HG03439 (cell line): ENCODE measurements around the gene MEGF11.
"Not testable (repeated sequence)": the region's sequence is repeated elsewhere in the genome, so short reads cannot be mapped to it uniquely, and the experiment has no call there.

Experiments used
- ATAC-seq: cut with Tn5 transposase; IDR thresholded peaks from one replicate; pipeline ENCODE4 v1.9.1; 2021; ENCODE audit warnings: mild to moderate bottlenecking, moderate library complexity; ENCODE audit not compliant: unreplicated experiment

Gene MEGF11

GRCh38 chr15:65981837-65982626 is 271.5 kb downstream of the MEGF11 start:
- ATAC-seq, result no peak

DNA sequence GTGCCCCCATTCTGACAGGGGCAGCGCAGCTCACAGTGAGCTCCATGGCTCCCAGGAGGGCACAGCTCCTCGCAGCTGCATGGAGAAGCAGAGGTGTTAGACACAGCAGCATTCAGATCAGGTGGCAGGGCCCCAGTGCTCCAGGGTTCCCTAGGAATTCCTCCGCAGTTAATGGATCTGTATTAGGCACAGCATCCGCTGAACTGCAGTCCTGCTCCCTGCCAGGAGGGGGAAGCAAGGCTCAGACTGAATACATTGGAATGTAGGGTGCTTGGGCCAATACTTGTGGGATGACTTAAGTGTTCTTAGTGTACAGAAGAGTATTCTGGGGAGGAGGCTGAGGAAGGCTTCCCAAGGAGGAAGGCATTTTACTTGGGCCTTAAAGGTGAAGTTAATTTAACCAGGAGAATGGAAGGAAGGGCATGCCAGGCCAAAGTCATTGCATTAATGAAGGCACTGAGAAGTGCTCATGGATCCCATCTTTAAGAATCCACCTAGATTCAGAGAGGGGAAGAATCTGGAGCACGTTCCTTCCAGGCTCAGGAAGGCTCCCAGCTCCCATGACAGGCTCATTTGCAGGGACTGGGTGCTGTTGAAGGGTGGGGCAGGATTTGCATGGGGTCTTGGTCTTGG is 272.6 kb downstream of the MEGF11 start:
- ATAC-seq, result no peak

DNA sequence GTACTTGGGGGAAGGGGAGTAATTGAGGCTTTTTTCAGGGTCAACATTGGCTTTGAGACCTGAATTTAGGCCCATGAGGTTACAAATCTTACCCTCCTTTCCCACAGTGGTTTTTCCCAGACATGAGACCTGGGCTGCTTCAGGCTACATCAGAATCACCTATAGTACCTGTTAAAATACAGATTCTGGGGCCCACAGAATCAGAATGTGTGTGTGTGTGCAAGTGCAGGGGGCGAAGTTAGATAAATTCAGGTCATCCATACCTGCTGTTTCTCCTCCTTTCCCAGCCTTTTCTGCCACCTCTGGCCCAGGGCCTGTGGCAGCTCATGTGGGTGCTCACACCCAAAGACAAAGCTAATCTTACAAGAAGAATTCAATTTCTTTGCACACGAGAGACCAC is 273.7 kb downstream of the MEGF11 start:
- ATAC-seq, result no peak

DNA sequence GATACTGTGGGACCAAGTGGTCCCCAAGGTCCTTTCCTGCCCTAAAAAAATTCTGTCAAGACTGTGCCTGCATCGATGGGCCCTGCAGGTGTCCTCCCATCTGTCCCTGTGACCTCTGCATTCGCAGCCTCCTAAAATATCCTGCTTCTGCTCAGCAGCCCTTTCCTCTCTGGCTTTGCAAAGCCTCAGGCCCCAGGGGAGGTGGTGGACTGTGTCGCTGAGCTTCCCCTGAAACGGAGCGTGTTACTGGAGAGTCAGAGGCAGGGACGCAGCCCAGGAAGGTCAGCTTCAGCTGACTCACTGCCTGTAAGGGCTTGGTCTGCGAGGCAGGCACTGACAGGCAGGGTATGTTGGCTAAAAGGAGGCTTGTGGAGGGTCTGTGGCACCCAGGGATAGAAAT is 274.2 kb downstream of the MEGF11 start:
- ATAC-seq, result no peak

DNA sequence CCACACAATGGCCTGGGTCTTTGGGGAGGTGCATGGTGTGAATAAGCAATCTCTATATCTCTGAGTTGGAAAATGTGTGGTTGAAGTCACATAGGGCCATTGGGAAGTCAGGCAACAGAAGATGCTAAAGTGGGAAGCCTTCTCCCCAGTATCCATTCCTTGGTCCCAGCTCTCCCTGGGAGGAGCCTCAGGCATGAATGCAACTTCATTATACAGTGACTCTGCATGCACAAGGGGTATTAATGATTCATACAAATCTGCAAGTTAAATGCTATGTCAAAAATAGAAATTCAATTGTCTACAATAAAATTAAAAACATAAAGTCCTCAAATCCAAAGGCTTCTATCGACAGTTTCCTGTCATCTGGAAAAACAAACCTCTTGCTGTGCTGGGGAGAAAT is 275.4 kb downstream of the MEGF11 start:
- no peak for ATAC-seq

- not testable (repeated sequence) for ATAC-seq
Observed at GRCh38 chr15:65976196-65976595, 277.4 kb downstream of the MEGF11 start.

- ATAC-seq, result no peak
Observed at GRCh38 chr15:65971741-65971995, 281.9 kb downstream of the MEGF11 start.

DNA sequence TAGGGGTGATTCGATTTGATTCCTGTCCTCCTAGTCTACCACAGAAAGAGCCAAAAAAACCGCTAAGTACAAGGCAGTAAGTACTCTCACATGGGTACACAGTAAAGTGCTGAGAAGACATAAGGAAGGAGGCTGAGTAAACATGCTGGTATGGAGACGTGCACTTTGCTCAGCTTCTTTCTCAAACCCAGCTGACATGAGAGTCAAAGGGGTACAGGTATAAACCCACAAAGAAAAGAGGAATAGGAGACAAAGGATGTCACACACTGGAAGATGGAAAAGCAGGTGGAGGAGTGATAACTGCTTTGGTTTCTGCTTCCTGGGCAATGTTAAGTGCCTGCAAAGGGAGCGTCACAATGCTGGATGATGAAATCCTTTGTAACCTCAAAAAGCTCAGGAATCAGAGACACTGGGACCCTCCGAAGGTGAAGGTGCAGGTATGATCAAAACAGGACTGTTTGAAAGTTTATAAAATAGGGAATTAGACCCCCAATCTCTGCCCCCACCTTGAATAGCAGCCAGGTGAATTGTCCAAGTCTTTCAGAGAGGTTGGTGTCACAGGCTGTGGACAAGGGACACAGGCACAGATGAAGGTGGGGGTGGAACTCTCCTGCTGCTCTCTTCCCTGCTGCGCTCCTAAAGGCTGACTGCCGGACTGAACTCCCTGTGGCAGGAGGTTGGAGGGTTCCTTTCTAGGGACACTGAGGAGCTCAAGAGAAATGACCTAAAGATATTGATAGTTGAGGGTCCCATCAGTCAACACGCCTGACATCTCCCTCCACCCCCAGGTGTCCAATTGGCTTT is 282.4 kb downstream of the MEGF11 start:
- ATAC-seq, result no peak

- ATAC-seq, result no peak
Observed at GRCh38 chr15:65969865-65970816, 283.4 kb downstream of the MEGF11 start.

GRCh38 chr15:65968511-65968910 is 285.0 kb downstream of the MEGF11 start:
- ATAC-seq, result no peak

DNA sequence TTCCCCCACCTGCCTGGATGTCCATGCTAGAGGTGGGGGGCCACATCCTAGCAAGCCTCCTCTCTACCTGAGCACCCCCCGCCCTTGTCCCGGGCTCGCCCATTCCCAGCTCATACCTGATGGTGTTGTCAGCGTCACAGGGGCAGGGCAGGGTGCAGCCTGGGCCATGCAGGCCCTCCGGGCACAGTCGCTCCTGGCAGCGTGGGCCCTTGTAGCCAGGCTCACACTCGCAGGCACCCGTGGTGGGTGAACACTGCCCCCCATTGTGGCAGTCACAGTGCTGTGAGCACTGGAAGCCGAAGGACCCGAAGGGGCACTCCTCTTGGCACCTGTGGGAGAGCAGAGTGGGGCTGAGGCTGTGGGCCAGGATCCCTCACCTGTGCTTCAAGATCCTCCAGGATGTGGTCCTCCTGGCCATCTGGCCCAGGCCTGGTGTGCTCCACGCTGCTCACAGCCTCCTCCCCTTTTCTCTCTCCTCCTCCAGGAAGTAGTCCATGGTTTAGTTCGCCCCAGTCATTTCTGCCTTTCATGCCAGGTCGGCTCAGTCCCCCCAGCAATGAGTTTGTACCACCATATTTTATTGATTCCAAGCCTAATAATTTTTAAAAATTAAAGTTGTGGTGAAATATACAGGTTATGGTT is 288.6 kb downstream of the MEGF11 start:
- ATAC-seq, result no peak

DNA sequence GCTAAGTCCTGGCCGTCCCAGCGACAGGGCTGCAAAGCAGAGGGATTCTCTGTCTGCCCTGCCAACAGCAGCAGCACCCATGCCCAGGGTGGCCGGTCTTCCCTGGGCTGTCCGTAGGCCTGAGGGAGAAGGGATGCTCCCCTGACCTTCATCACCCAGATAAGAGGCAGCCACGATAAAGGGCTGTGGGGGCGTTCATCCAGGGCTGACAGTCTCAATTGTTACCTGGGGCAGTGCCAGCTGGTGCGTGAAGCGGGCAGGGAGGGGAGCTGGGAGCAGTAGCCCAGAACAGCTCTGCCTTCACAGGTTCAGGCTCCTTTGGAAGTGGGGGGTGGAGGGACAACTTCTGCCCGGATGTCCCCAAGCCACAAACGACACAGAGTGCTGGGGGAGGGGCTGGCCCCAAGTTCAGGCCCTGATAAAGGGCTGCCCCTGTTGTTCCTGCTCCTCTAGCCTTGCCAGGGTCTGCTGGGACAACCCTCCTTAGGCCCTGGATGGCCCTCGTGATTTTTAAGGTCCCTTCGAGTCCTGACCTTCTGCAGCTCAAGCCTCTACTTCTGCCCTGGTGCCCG is 289.6 kb downstream of the MEGF11 start:
- no peak for ATAC-seq

DNA sequence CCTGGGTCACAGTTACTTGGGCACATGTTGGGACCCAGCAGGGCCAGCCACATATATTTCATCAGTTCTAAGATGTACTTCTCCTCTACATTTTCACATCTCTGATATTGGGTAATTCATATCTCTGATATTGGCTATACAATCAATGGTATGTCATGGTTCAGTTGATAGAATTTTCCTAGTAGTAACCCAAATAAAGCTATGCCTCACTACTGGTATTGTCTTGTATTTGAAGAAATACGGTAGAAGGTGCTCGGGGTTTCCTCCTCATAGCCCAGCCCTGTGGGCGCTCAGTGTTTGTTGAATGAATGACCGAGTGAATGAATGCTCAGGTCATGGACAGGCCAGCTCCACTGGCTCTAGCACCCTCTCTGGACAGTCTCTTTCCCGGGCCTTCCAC is 290.2 kb downstream of the MEGF11 start:
- no peak for ATAC-seq

GRCh38 chr15:65962187-65962586 is 291.4 kb downstream of the MEGF11 start:
- no peak for ATAC-seq

GRCh38 chr15:65960586-65960985 is 293.0 kb downstream of the MEGF11 start:
- no peak for ATAC-seq

DNA sequence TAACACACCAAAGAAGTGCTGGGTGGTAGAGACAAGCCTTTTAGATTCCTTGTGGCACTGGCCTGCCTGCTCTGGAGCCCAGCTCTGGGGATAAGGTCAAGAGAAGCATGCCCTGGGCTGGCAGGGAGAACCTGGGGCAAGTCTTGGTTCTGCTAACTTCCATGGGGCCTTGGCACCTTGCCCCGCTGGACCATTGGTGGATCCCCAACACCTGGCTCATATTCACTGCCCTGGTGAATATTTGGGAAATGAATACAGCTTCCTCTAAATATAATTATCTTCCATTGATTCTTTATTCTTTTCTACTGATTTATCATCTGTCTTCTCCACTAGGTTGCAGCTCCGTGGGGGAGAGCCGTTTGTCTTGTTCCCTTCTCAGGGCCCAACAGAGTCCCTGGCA is 294.7 kb downstream of the MEGF11 start:
- ATAC-seq, result no peak

GRCh38 chr15:65957451-65957850 is 296.1 kb downstream of the MEGF11 start:
- ATAC-seq, result no peak

DNA sequence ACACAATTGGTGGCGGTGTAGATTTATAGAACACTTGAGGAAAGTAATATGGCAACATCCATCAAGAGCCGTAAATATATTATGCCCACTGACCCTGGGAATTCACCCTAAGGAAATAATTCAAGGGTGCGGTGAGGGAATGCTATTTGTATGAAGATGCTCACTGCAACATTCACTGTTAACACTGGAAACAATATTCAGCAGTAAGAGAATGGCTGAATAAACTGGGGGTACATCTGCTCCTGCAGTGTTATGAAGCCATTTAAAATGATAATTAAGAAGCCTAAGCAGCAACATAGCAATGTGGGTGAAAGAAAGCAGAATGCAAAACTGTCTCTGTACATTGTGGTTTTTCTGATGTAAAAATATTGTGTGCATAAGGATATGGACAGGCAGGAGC is 296.7 kb downstream of the MEGF11 start:
- ATAC-seq, result no peak

- ATAC-seq, result no peak
Observed at GRCh38 chr15:65956307-65956706, 297.2 kb downstream of the MEGF11 start.

DNA sequence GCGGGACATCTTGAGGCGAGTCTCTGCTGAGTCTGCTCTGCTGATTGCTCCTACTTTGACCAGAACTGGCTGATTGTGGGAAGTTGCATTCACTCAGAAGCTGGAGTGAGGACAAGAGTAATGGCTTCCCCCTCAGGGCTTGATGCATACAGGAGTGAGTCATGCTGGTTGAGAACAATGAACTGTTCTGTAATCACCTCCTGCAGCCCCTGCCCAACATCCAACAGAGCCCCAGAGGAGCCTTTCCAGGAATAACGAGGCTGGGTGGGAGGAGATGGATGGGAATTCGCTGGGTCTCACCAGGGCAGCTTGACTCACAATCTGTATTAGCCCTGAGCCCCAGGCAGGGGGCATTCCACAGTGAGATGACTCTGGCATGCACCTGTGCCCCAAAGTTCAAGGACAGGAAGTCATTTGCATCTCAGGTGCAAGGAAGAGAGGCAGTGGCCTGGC is 299.2 kb downstream of the MEGF11 start:
- no peak for ATAC-seq
